Panc1 (cell line): ENCODE data around the gene SLC35F1.

Source experiments
- POLR2AphosphoS5 ChIP-seq: IDR thresholded peaks from 2 replicates; pipeline ENCODE4 v1.6.1; 2012; ENCODE audit warnings: mild to moderate bottlenecking, low read depth, low read length, moderate library complexity
- TCF7L2 ChIP-seq: IDR thresholded peaks from 2 replicates; pipeline ENCODE4 v1.6.1; 2011; ENCODE audit warnings: mild to moderate bottlenecking, low read depth, low read length, inconsistent platforms
- TF ChIP-seq, protein P1 (sequence below): fragments of 450-650 bp; IDR thresholded peaks from 2 replicates; pipeline ENCODE4 v1.5.1; 2017; ENCODE audit warnings: mild to moderate bottlenecking
- TF ChIP-seq, protein P2 (sequence below), 2 experiments: IDR thresholded peaks; 2 replicates each; pipeline ENCODE4 v1.6.1; 2011 to 2012; ENCODE audit warnings: low read depth in 2 of 2, control low read depth in 1 of 2, low read length in 1 of 2, mild to moderate bottlenecking in 1 of 2, moderate library complexity in 1 of 2; ENCODE audit not compliant: insufficient read depth in 1 of 2

DNA sequence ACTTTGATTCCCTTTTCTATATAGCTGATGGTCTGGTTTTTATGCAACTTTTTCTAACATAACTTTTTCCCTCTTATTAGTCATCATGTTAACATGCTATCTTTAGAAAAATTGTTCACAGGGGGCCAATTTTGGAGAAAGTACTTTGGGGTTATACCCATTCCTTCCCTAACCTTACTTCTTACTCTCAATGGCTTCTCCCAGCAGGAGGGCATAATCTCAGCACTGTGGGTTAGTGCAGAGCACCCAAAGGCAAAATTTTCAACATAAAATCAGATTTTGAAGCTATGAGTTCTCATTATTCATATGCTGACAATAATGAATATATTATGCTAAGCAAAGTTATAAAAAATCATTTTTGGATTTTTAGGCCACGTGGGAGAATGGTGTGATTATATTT is 299.2 kb downstream of the SLC35F1 start:
- no peak for TF ChIP-seq POLR2AphosphoS5
- TF ChIP-seq, protein P1, sequence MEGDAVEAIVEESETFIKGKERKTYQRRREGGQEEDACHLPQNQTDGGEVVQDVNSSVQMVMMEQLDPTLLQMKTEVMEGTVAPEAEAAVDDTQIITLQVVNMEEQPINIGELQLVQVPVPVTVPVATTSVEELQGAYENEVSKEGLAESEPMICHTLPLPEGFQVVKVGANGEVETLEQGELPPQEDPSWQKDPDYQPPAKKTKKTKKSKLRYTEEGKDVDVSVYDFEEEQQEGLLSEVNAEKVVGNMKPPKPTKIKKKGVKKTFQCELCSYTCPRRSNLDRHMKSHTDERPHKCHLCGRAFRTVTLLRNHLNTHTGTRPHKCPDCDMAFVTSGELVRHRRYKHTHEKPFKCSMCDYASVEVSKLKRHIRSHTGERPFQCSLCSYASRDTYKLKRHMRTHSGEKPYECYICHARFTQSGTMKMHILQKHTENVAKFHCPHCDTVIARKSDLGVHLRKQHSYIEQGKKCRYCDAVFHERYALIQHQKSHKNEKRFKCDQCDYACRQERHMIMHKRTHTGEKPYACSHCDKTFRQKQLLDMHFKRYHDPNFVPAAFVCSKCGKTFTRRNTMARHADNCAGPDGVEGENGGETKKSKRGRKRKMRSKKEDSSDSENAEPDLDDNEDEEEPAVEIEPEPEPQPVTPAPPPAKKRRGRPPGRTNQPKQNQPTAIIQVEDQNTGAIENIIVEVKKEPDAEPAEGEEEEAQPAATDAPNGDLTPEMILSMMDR, result no peak
- TF ChIP-seq TCF7L2, result no peak
- TF ChIP-seq, protein P2, sequence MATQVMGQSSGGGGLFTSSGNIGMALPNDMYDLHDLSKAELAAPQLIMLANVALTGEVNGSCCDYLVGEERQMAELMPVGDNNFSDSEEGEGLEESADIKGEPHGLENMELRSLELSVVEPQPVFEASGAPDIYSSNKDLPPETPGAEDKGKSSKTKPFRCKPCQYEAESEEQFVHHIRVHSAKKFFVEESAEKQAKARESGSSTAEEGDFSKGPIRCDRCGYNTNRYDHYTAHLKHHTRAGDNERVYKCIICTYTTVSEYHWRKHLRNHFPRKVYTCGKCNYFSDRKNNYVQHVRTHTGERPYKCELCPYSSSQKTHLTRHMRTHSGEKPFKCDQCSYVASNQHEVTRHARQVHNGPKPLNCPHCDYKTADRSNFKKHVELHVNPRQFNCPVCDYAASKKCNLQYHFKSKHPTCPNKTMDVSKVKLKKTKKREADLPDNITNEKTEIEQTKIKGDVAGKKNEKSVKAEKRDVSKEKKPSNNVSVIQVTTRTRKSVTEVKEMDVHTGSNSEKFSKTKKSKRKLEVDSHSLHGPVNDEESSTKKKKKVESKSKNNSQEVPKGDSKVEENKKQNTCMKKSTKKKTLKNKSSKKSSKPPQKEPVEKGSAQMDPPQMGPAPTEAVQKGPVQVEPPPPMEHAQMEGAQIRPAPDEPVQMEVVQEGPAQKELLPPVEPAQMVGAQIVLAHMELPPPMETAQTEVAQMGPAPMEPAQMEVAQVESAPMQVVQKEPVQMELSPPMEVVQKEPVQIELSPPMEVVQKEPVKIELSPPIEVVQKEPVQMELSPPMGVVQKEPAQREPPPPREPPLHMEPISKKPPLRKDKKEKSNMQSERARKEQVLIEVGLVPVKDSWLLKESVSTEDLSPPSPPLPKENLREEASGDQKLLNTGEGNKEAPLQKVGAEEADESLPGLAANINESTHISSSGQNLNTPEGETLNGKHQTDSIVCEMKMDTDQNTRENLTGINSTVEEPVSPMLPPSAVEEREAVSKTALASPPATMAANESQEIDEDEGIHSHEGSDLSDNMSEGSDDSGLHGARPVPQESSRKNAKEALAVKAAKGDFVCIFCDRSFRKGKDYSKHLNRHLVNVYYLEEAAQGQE (IDR thresholded peaks at IDR 0.05; ENCODE audit: insufficient read depth in 1 of 2, low read depth in 2 of 2, low read length in 1 of 2), result no peak
